VCaP (cell line): ENCODE results near the gene DGCR6L.
"Not testable (repeated sequence)": the region's sequence is repeated elsewhere in the genome, so short reads cannot be mapped to it uniquely, and the experiment has no call there.

ENCODE experiments used
- H3K27ac ChIP-seq: fragments of 450-650 bp; 2 replicates; pipeline ENCODE4 v1.5.1; 2017
- CTCF ChIP-seq: fragments of 450-650 bp; conservative IDR thresholded peaks from 2 replicates; pipeline ENCODE4 v1.5.1; 2017; ENCODE audit warnings: mild to moderate bottlenecking, moderate library complexity

Gene DGCR6L

DNA sequence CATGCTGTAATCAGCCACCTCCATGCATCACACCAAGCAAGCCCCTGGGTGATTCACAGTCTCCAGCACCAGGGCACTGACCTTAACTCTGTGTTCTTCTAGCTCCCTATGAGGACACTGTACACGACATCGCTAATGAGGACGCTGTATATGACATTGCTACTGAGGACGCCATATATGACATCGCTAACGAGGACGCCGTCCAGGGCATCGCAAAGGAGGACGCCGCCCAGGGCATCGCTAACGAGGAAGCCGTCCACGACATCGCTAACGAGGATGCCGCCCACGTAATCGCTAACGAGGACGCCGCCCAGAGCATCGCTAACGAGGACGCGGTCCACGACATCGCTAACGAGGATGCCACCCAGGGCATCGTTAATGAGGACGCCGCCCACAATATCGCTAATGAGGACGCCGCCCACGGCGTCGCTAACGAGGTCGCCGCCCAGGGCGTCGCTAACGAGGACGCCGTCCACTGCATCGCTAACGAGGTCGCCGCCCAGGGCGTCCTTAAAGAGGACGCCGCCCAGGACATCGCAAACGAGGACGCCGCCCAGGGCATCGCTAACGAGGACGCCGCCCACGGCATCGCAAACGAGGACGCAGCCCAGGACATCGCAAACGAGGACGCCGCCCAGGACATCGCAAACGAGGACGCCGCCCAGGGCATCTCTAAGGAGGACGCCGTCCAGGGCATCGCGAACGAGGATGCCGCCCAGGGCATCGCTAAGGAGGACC lies 34.5 kb upstream of the DGCR6L start:
- H3K27ac ChIP-seq, result no peak overlapping the region
- no peak for TF ChIP-seq CTCF

GRCh38 chr22:20352536-20352935 lies 32.7 kb upstream of the DGCR6L start:
- not testable (repeated sequence) for H3K27ac ChIP-seq

GRCh38 chr22:20346553-20346952 lies 26.7 kb upstream of the DGCR6L start:
- not testable (repeated sequence) for H3K27ac ChIP-seq

DNA sequence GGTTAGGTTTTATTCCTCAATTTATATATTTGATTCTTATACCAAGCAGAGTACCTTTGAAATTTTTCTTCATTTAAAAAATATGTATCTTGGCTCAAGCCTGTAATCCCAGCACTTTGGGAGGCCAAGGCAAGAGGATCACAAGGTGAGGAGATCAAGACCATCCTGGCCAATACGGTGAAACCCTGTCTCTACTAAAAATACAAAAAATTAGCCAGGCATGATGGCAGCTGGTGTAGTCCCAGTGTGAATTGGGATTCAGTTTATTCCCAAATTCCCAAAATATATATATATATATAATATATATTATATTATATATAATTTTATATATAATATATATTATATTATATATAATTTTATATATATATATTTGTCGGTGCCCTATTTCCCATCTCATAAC lies 18.4 kb upstream of the DGCR6L start:
- H3K27ac ChIP-seq, result not testable (repeated sequence)

DNA sequence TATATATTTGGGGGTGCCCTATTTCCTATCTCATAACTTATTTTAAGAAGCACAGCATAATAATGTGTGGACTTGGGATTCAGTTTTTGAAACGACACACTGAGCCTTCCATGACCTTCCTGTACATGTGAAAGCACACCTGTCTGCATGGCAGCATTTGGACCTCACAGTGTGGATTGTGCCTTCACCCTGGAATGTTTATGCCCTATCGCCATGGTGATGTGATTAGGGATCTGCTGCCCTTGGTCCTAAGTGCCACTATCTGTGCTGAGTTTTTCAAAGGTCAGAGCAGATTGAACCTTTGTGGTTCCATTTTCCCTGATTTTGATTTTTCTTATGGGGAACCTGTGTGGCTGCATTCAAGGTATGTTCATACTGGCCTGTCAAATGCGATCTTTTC lies 17.9 kb upstream of the DGCR6L start:
- H3K27ac ChIP-seq, result not testable (repeated sequence)

- not testable (repeated sequence) for H3K27ac ChIP-seq
Measured at GRCh38 chr22:20336561-20336960, 16.7 kb upstream of the DGCR6L start.

DNA sequence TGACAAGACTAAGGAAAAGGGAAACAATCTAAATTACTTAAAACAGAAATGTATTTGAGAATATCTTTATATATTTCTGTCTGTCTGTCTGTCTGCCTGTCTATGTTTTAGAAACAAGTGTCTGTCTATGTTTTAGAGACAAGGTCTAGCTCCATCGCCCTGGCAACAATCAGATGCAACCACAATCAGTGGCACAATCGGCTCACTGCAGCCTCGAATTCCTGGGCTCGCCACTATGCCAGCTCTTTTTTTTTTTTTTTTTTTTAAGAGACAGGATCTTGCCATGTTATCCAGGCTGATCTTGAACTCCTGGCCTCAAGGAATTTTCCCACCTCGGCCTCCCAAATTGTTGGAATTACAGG lies 8.7 kb upstream of the DGCR6L start:
- not testable (repeated sequence) for H3K27ac ChIP-seq

GRCh38 chr22:20325996-20326395 lies 6.1 kb upstream of the DGCR6L start:
- H3K27ac ChIP-seq, result not testable (repeated sequence)

DNA sequence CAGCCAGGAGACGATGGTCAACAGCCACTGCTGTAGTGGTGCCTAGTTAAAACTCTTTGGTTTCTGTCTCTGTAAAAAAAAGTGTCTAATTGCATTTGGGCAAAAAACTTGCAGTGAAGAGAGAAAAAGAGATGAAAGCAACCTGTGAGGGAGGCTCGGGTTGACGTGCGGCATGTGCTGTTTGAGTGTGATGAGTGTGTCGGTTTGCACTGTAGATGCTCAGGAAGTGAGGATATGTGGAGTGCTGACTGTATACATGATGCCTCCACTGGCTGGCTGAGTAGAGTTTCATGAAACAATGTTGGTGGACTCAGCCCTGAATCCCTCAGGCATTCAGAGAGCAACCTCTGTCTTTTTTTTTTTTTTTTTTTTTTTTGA lies 4.3 kb upstream of the DGCR6L start:
- no peak overlapping the region for H3K27ac ChIP-seq
- TF ChIP-seq CTCF, result no peak

DNA sequence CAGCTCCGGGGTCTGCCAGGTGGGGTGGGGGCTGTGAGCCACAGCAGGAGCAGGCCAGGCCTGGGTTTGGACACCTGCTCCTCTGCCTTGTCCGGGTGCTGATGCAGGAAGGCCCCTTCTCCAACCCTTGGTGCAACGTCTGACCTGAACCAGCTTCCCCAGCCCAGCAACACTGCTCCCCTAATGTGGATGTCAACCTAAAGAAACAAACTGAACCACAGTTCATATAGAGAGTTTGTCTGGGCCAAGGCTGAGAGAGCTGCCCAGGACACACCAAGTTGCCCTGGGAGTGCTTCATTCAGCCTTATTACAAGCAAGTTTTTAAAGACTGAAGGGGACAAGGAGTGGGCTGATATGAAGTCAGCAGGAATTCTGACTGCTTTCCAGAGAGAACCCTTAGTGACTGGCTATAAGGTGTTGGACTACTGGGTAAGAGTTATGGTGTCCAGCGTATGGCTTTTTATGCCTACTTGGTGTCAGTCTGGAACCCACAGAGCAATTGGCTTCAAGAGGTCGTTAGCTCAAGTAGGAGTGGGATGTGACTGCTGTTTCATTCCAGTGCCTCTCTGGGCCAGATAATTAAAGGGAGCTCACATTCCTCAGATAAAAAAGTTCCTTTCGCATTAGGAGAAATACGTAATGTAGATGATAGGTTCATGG lies 1.8 kb upstream of the DGCR6L start:
- not testable (repeated sequence) for H3K27ac ChIP-seq

- peak overlapping the region; percentile 95 for H3K27ac ChIP-seq
Measured at GRCh38 chr22:20320659-20321551, 1.0 kb upstream of the DGCR6L start.

DNA sequence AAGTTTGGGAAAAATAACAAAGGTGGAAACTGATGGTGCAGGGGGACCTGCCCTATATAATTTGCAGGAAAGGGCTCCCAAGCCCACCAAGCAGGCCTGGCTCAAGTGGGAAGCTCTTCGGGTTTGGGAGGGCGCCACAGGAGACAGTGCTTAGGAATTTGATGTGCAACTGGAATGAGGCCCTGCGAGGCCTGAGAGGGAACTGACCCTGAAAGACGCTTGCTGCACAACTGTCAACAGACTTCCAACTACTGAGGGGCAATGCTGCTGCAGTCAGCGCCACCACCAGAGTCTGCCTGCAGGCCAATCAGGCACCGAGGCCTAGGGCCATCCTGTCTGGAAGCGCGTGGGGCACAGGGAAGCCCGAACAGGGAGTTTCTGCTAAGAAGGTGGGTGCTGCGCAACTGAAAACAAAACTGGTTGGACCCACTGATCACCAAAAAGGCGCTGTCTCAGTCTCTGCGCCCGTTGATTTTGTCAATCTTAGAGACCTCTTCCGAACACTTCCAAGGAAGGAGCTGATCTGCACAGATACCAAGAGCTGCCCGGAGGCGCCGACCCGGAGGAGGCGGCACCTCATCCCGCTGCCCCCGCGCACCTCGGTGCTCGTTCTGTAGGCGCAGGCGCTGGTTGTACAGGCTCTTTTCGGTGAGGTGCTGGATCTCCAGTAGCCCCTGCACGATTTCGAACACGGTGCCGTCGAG lies 667 bp downstream of the DGCR6L start:
- H3K27ac ChIP-seq, result peak overlapping the region; percentile 95
- no peak for TF ChIP-seq CTCF

DNA sequence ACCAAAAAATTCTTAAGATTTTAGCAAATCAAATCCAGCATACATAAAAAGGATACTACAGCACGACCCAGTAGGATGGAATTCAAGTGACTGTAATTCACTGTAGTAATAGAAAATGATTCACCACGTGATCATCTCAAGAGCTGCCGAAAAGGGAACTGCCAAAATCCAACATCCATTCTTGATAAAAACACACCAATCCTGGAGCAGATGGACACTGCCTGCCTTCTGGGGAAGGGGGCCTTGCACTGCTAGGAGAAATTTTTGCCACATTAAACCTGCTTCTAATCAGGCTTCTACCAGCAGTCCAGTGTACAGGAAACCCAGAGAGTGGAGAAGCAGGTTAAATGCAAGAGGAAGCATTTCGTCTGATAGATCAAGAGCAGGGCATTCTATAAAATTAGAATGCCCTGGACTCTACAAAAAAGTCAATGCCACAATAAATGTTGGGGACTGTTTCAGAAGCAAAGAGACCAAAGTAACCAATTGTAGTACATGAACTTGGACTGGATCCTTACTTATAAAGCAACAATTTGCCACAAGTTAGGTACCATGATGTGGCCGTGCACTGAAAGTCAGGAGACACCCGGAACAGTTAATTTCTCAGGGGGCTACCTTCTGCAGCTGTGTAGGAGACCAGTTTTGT lies 1.7 kb downstream of the DGCR6L start:
- H3K27ac ChIP-seq, result peak overlapping the region; percentile 95; the same call in 1 of the 2 replicates
